ENCODE data around the gene CDCP1. TPM values are rescaled to one million over a fixed set of nuclear protein-coding genes. Genes with fewer than 3 reads are reported as not detected.
"Not testable (repeated sequence)": the region's sequence is repeated elsewhere in the genome, so short reads cannot be mapped to it uniquely, and the experiment has no call there.

CDCP1 gene
- total RNA-seq, 1 donor, result 0.31 TPM

- no peaks in the 10 kb centered on the region for H3K4me1 ChIP-seq (ENCODE audit: insufficient read depth, low read length)
- no peaks in the 10 kb centered on the region for H3K27me3 ChIP-seq (ENCODE audit: insufficient read depth, low read length)
- H3K9me3 ChIP-seq (ENCODE audit: low read depth, low read length), result no peaks in the 10 kb centered on the region
- no peak overlapping the region for H3K4me3 ChIP-seq (ENCODE audit: low read length)
Measured at GRCh38 chr3:45154641-45155147, 8.5 kb upstream of the CDCP1 start.

- H3K4me3 ChIP-seq (ENCODE audit: low read length), result no peak overlapping the region
- no peaks in the 10 kb centered on the region for H3K4me1 ChIP-seq (ENCODE audit: insufficient read depth, low read length)
- H3K27me3 ChIP-seq (ENCODE audit: insufficient read depth, low read length), result no peaks in the 10 kb centered on the region
- H3K9me3 ChIP-seq (ENCODE audit: low read depth, low read length), result no peaks in the 10 kb centered on the region
Measured at GRCh38 chr3:45153658-45154437, 7.7 kb upstream of the CDCP1 start.

- H3K9me3 ChIP-seq (ENCODE audit: low read depth, low read length), result no peaks in the 10 kb centered on the region
- peaks cover 10% of the 10 kb centered on the region for H3K27me3 ChIP-seq (ENCODE audit: insufficient read depth, low read length)
- no peak overlapping the region for H3K4me3 ChIP-seq (ENCODE audit: low read length)
- H3K4me1 ChIP-seq (ENCODE audit: insufficient read depth, low read length), result no peaks in the 10 kb centered on the region
Measured at GRCh38 chr3:45152307-45152706, 6.1 kb upstream of the CDCP1 start.

GRCh38 chr3:45151100-45151499 lies 4.9 kb upstream of the CDCP1 start:
- H3K27me3 ChIP-seq (ENCODE audit: insufficient read depth, low read length), result peaks cover 22% of the 10 kb centered on the region
- H3K9me3 ChIP-seq (ENCODE audit: low read depth, low read length), result no peaks in the 10 kb centered on the region
- H3K4me1 ChIP-seq (ENCODE audit: insufficient read depth, low read length), result peaks cover 4% of the 10 kb centered on the region
- no peak overlapping the region for H3K4me3 ChIP-seq (ENCODE audit: low read length)

GRCh38 chr3:45148921-45149320 lies 2.7 kb upstream of the CDCP1 start:
- peaks cover 21% of the 10 kb centered on the region for H3K4me1 ChIP-seq (ENCODE audit: insufficient read depth, low read length)
- peaks cover 34% of the 10 kb centered on the region for H3K27me3 ChIP-seq (ENCODE audit: insufficient read depth, low read length)
- no peaks in the 10 kb centered on the region for H3K9me3 ChIP-seq (ENCODE audit: low read depth, low read length)
- H3K4me3 ChIP-seq (ENCODE audit: low read length), result no peak overlapping the region

GRCh38 chr3:45145223-45145622 lies 955 bp downstream of the CDCP1 start:
- H3K4me3 ChIP-seq (ENCODE audit: low read length), result no peak overlapping the region

GRCh38 chr3:45143673-45144671 lies 2.2 kb downstream of the CDCP1 start:
- Histone ChIP-seq H3K4me3 (ENCODE audit: low read length) (no peak overlapping the region), H3K9me3 (ENCODE audit: low read depth, low read length) (no peaks in the 10 kb centered on the region), H3K4me1 (ENCODE audit: insufficient read depth, low read length) (peaks cover 28% of the 10 kb centered on the region), H3K27me3 (ENCODE audit: insufficient read depth, low read length) (peaks cover 38% of the 10 kb centered on the region)

More at GRCh38 chr3:45145223-45145622, 955 bp downstream of the CDCP1 start:
- no peaks in the 10 kb centered on the region for H3K9me3 ChIP-seq (ENCODE audit: low read depth, low read length)
- peaks cover 38% of the 10 kb centered on the region for H3K27me3 ChIP-seq (ENCODE audit: insufficient read depth, low read length)
- peaks cover 21% of the 10 kb centered on the region for H3K4me1 ChIP-seq (ENCODE audit: insufficient read depth, low read length)

GRCh38 chr3:45140770-45141155 lies 5.4 kb downstream of the CDCP1 start:
- H3K4me3 ChIP-seq (ENCODE audit: low read length); H3K9me3 ChIP-seq (ENCODE audit: low read depth, low read length): not testable (repeated sequence)
- Histone ChIP-seq H3K27me3 (ENCODE audit: insufficient read depth, low read length) (peaks cover 13% of the 10 kb centered on the region), H3K4me1 (ENCODE audit: insufficient read depth, low read length) (peaks cover 24% of the 10 kb centered on the region)

- H3K9me3 ChIP-seq (ENCODE audit: low read depth, low read length), result no peaks in the 10 kb centered on the region
- H3K4me3 ChIP-seq (ENCODE audit: low read length), result no peak overlapping the region
- peaks cover 23% of the 10 kb centered on the region for H3K4me1 ChIP-seq (ENCODE audit: insufficient read depth, low read length)
- H3K27me3 ChIP-seq (ENCODE audit: insufficient read depth, low read length), result peaks cover 8% of the 10 kb centered on the region
Measured at GRCh38 chr3:45140141-45140769, 5.9 kb downstream of the CDCP1 start.

GRCh38 chr3:45139372-45140140 lies 6.6 kb downstream of the CDCP1 start:
- H3K4me1 ChIP-seq (ENCODE audit: insufficient read depth, low read length), result peaks cover 21% of the 10 kb centered on the region
- no peaks in the 10 kb centered on the region for H3K9me3 ChIP-seq (ENCODE audit: low read depth, low read length)
- no peak overlapping the region for H3K4me3 ChIP-seq (ENCODE audit: low read length)
- peaks cover 4% of the 10 kb centered on the region for H3K27me3 ChIP-seq (ENCODE audit: insufficient read depth, low read length)

- Histone ChIP-seq H3K4me1 (ENCODE audit: insufficient read depth, low read length) (peaks cover 22% of the 10 kb centered on the region), H3K27me3 (ENCODE audit: insufficient read depth, low read length) (no peaks in the 10 kb centered on the region), H3K4me3 (ENCODE audit: low read length) (no peak overlapping the region), H3K9me3 (ENCODE audit: low read depth, low read length) (no peaks in the 10 kb centered on the region)
Measured at GRCh38 chr3:45137656-45138181, 8.5 kb downstream of the CDCP1 start.

- Histone ChIP-seq H3K27me3 (ENCODE audit: insufficient read depth, low read length) (no peaks in the 10 kb centered on the region), H3K9me3 (ENCODE audit: low read depth, low read length) (no peaks in the 10 kb centered on the region), H3K4me3 (ENCODE audit: low read length) (no peak overlapping the region), H3K4me1 (ENCODE audit: insufficient read depth, low read length) (peaks cover 22% of the 10 kb centered on the region)
Measured at GRCh38 chr3:45135959-45136358, 10.2 kb downstream of the CDCP1 start.

- no peak overlapping the region for H3K4me3 ChIP-seq (ENCODE audit: low read length)
- H3K9me3 ChIP-seq (ENCODE audit: low read depth, low read length), result no peaks in the 10 kb centered on the region
- no peaks in the 10 kb centered on the region for H3K27me3 ChIP-seq (ENCODE audit: insufficient read depth, low read length)
- H3K4me1 ChIP-seq (ENCODE audit: insufficient read depth, low read length), result peaks cover 22% of the 10 kb centered on the region
Measured at GRCh38 chr3:45134758-45135521, 11.2 kb downstream of the CDCP1 start.

Measured in mononuclear cell (primary cell).